ENCODE results near the gene MTX2.

The MTX2 gene

GRCh38 chr2:176280867-176281658, 11.8 kb downstream of the MTX2 start:
- H3K27ac ChIP-seq (ENCODE audit: low read length), result no peak overlapping the region
- H3K9me3 ChIP-seq (replicated peaks; ENCODE audit: insufficient read depth, low read length), result no peaks in the 10 kb centered on the region
- DNase-seq, result no peak
- no peak overlapping the region for H3K4me2 ChIP-seq (ENCODE audit: low read depth, low read length)
- H3K79me2 ChIP-seq (ENCODE audit: low read length), result peaks cover 25% of the 10 kb centered on the region
- H4K20me1 ChIP-seq (ENCODE audit: insufficient read depth, low read length), result no peaks in the 10 kb centered on the region
- H2AFZ ChIP-seq (ENCODE audit: low read length), result no peak overlapping the region
- no peaks in the 10 kb centered on the region for H3K36me3 ChIP-seq (replicated peaks; ENCODE audit: insufficient read depth, low read length)
- TF ChIP-seq EZH2 (optimal IDR thresholded peaks at IDR 0.05; ENCODE audit: low read depth, low read length) (no peak), CTCF (IDR thresholded peaks at IDR 0.05; ENCODE audit: low read length) (no peak), EZH2phosphoT487 (IDR thresholded peaks at IDR 0.05; ENCODE audit: low read length) (no peak)
- no peaks in the 10 kb centered on the region; the same call in 1 of the 2 replicates for H3F3A ChIP-seq (ENCODE audit: insufficient read depth, low read length)
- no peaks in the 10 kb centered on the region for H3K27me3 ChIP-seq (replicated peaks; ENCODE audit: insufficient read depth, low read length)
- no peaks in the 10 kb centered on the region for H3K9me2 ChIP-seq (replicated peaks; ENCODE audit: insufficient read depth, low read length)
- H3K4me1 ChIP-seq (ENCODE audit: low read length), result peaks cover 9% of the 10 kb centered on the region
- H3K4me3 ChIP-seq (ENCODE audit: low read length), result no peak overlapping the region
- no peak overlapping the region for H3K9ac ChIP-seq (ENCODE audit: low read length)

- peaks cover 43% of the 10 kb centered on the region for H3K79me2 ChIP-seq (ENCODE audit: low read length)
- peaks cover 8% of the 10 kb centered on the region for H3K27me3 ChIP-seq (replicated peaks; ENCODE audit: insufficient read depth, low read length)
- H3K4me2 ChIP-seq (ENCODE audit: low read depth, low read length), result peak overlapping the region; percentile 10; the same call in 1 of the 2 replicates
- peaks cover 9% of the 10 kb centered on the region for H3K4me1 ChIP-seq (ENCODE audit: low read length)
- no peak for TF ChIP-seq CTCF (IDR thresholded peaks at IDR 0.05; ENCODE audit: low read length)
- TF ChIP-seq EZH2phosphoT487 (IDR thresholded peaks at IDR 0.05; ENCODE audit: low read length), result no peak
- no peak for TF ChIP-seq EZH2 (optimal IDR thresholded peaks at IDR 0.05; ENCODE audit: low read depth, low read length)
- H4K20me1 ChIP-seq (ENCODE audit: insufficient read depth, low read length), result peaks cover 4% of the 10 kb centered on the region
- DNase-seq, result no peak
- H3K9me2 ChIP-seq (replicated peaks; ENCODE audit: insufficient read depth, low read length), result no peaks in the 10 kb centered on the region
- H3K9me3 ChIP-seq (replicated peaks; ENCODE audit: insufficient read depth, low read length), result no peaks in the 10 kb centered on the region
- H2AFZ ChIP-seq (ENCODE audit: low read length), result no peak overlapping the region
- H3F3A ChIP-seq (ENCODE audit: insufficient read depth, low read length), result no peaks in the 10 kb centered on the region; the same call in 1 of the 2 replicates
- H3K27ac ChIP-seq (ENCODE audit: low read length), result no peak overlapping the region
- no peaks in the 10 kb centered on the region for H3K36me3 ChIP-seq (replicated peaks; ENCODE audit: insufficient read depth, low read length)
- H3K9ac ChIP-seq (ENCODE audit: low read length), result no peak overlapping the region
- no peak overlapping the region for H3K4me3 ChIP-seq (ENCODE audit: low read length)
Measured at GRCh38 chr2:176283291-176284068, 14.2 kb downstream of the MTX2 start.

- Histone ChIP-seq H3K79me2 (ENCODE audit: low read length) (peaks cover 48% of the 10 kb centered on the region), H4K20me1 (ENCODE audit: insufficient read depth, low read length) (peaks cover 11% of the 10 kb centered on the region)
- TF ChIP-seq EZH2phosphoT487 (IDR thresholded peaks at IDR 0.05; ENCODE audit: low read length) (no peak), EZH2 (optimal IDR thresholded peaks at IDR 0.05; ENCODE audit: low read depth, low read length) (no peak), CTCF (IDR thresholded peaks at IDR 0.05; ENCODE audit: low read length) (no peak)
Measured at GRCh38 chr2:176284461-176285049, 15.3 kb downstream of the MTX2 start.

More at GRCh38 chr2:176284461-176285049, 15.3 kb downstream of the MTX2 start:
- no peak overlapping the region for H3K4me2 ChIP-seq (ENCODE audit: low read depth, low read length)
- H3K4me1 ChIP-seq (ENCODE audit: low read length), result peaks cover 9% of the 10 kb centered on the region
- H3K4me3 ChIP-seq (ENCODE audit: low read length), result no peak overlapping the region
- DNase-seq, result no peak
- H3K27ac ChIP-seq (ENCODE audit: low read length), result no peak overlapping the region
- no peaks in the 10 kb centered on the region for H3K36me3 ChIP-seq (replicated peaks; ENCODE audit: insufficient read depth, low read length)
- H3F3A ChIP-seq (ENCODE audit: insufficient read depth, low read length), result no peaks in the 10 kb centered on the region; the same call in 1 of the 2 replicates
- H3K9me3 ChIP-seq (replicated peaks; ENCODE audit: insufficient read depth, low read length), result no peaks in the 10 kb centered on the region
- no peak overlapping the region for H2AFZ ChIP-seq (ENCODE audit: low read length)
- H3K9me2 ChIP-seq (replicated peaks; ENCODE audit: insufficient read depth, low read length), result no peaks in the 10 kb centered on the region
- H3K9ac ChIP-seq (ENCODE audit: low read length), result no peak overlapping the region
- peaks cover 19% of the 10 kb centered on the region for H3K27me3 ChIP-seq (replicated peaks; ENCODE audit: insufficient read depth, low read length)
